HG02938 (cell line): ENCODE data around the gene KCMF1.

Source experiments
- ATAC-seq: cut with Tn5 transposase; IDR thresholded peaks from one replicate; pipeline ENCODE4 v1.9.1; 2021; ENCODE audit warnings: mild to moderate bottlenecking, moderate library complexity; ENCODE audit not compliant: unreplicated experiment

KCMF1 gene

DNA sequence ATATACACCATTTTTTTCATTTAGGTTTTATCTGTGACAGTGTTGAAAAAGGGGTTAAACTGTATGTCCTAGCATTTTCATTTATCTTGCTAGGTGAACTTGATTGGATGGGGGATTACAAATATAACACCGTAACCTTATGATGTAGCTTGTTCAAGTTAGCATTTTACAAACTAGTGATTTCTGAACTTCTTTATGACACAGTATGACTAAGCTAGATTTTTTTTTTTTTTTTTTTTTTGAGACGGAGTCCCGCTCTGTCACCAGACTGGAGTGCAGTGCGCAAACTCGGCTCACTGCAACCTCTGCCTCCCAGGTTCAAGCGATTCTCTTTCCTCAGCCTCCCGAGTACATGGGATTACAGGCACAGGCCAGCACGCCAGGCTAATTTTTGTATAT, 47.1 kb downstream of the KCMF1 start:
- no peak for ATAC-seq

DNA sequence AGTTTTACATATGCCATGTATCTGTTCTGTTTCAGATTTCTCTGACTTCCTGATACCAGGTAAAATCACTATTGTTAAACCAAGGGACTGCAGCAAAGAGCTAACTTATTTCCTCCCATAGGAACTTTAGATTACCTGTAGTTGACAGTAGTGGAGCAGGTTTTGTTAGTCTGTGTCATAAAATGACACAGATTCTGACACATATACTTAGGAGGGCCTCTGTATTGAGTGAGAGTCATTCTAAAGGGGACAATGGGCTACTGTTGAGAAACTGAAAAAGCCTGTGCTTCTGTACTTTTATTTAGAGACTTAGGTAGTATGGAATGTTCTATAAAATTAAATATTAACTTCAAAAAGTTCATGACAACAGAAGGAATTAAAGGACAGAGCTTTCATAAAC, 48.2 kb downstream of the KCMF1 start:
- no peak for ATAC-seq

DNA sequence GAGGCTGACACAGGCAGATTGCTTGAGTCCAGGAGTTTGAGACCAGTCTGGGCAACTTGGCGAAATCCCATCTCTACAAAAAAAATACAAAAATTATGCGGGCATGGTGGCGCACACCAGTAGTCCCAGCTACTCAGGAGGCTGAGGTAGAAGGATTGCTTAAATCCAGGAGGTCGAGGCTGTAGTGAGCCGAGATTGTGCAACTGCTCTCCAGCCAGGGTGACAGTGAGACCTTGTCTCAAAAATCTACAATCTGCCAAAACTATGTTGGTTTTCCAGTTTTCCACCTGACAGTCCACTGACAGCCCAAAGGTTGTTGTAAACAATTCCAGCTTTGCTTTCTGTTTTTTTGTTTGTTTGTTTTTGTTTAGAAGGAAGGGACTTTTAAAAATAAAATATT, 51.3 kb downstream of the KCMF1 start:
- no peak for ATAC-seq

DNA sequence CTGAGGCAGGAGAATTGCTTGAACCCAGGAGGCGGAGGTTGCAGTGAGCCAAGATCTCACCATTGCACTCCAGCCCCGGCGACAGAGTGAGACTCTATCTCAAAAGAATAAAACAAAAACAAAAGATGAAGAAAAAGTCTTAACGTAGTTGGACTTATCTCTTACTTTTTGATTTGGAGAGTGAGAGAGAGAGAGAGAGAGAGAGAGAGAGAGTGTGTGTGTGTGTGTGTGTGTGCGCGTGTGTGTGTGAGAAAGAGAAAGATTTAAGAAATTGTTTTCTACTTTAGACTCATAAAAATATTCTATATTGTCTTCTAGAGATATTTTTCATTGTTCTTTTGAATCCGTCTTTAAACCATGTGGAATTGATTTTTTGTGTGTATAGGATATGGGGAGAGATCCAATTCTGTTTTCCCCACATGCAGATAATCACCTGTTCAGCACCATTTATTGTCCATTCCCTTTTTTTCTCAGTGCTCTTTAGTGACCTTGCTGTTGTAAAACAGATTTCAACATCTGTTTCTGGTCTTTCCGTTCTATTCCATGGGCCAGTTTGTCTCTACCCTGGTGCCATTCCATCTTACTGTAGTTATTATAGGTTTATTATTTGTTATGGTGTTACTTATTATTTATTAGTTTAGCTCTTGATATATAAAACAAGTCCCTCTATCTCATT, 53.5 kb downstream of the KCMF1 start:
- no peak for ATAC-seq

DNA sequence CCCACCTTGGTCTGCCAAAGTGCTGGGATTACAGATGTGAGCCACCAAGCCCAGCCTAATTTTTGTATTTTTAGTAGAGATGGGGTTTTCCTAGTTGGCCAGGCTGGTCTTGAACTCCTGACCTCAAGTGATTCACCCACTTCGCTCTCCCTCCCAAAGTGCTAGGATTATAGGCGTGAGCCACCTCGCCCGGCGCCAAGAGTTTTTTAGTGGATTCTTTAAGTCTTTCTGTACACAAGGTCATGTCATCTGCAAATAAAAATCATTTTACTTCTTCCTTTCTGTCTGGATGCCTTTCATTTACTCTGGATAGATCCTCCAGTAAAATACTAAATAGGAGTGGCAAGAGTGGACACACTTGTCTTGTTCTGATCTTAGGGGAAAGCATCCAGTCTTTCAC, 61.7 kb downstream of the KCMF1 start:
- no peak for ATAC-seq

DNA sequence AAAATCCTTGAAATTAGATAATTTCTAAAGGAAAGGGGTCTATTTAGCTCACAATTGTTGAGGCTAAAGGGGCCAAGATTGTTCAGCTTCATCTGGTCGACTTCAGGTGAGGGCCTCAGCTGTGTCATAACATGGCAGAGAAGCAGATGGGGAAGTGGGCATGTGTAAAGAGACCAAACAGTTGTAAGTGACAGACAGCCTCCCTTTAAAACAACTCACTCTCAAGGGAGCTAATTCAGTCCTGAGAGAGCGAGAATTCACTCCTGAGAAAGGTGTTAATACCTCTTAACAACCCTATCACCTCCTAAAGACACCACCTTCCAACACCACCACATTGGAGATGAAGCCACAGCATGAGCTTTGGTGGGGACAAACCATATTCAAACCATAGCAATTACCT, 62.4 kb downstream of the KCMF1 start:
- ATAC-seq, result no peak

DNA sequence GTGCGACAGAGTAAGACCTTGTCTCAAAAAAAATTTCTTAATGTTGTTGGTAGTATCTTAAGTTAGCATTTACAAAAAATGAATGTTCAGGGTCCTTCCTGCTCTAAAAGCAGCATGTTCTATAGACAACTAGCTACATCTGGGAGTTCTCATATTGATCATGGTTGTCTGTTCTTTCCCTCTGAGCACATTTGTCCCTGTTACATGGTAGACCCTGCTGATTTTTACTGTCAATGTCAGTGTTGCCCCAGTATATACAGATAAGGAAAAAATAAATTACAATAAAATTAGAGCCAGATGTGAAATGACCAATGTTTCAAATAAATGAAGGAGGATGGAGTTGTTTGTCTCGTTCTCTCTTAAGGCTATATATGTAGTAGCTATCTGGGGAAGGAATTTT, 63.2 kb downstream of the KCMF1 start:
- ATAC-seq, result no peak

DNA sequence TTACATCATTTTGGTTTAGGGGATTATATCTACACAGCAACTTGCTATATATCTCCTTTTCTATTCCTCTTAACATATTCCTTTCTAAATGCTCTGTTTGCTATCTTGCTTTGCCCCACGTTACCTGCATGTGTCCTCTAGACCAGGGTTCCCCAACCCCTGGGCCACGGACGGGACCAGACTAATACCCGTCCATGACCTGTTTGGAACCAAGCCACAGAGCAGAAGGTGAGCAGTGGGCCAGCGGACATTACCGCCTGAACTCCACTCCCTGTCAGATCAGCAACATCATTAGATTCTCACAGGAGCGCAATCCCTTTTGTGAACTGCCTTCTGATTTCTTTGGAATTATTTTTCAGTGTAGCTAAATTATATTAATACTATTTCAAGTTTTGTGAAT, 66.7 kb downstream of the KCMF1 start:
- ATAC-seq, result no peak

DNA sequence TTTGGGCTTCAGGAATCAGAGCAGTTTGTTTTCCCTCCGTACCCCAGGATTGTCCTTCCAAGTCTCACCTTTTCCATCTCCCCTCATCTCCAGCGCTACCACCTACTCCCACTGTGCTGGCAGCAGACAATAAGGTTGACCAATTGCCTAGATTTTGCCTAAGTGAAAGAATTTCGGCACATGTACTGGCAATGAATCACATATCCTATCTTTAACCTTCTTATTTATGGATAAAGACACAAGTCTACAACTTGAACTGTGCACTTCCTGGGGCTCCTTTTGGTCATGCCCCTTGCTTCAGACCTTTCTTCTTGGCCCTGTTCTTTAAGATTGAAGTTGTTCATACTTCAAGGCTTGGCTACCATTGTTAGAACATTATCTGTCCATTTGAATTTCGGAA, 71.4 kb downstream of the KCMF1 start:
- no peak for ATAC-seq

DNA sequence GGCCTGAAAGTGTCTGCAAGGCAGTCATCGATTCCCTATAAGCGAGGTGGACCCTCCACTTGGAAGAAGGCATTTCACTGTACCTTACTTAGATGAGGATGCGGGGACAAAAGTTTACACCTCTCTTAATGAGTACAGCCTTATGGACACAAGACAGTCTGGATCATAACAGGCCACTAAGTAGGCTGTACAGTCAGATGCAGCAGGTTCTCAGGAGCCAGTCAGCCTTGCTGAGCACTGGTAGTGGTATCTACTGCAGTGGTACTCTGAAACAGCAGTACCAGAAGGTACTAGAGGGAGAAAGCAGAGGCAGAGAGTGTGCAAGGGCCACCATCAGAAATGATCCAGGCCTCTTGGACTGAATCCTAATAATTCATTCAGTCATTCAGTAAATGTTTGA, 77.6 kb downstream of the KCMF1 start:
- ATAC-seq, result no peak

DNA sequence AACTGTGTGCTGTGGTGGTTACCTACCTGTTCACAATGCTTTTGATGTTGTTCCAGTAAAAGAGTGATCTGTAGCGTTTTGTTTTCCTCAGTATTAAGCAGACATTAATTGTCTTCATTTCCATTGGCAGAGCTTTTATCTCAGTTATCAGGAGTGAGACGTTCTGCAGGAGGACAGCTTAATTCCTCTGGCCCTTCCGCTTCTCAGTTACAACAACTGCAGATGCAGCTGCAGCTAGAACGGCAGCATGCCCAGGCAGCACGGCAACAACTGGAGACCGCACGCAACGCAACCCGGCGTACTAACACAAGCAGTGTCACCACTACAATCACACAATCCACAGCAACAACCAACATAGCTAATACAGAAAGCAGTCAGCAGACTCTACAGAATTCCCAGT, 78.3 kb downstream of the KCMF1 start:
- ATAC-seq, result no peak

DNA sequence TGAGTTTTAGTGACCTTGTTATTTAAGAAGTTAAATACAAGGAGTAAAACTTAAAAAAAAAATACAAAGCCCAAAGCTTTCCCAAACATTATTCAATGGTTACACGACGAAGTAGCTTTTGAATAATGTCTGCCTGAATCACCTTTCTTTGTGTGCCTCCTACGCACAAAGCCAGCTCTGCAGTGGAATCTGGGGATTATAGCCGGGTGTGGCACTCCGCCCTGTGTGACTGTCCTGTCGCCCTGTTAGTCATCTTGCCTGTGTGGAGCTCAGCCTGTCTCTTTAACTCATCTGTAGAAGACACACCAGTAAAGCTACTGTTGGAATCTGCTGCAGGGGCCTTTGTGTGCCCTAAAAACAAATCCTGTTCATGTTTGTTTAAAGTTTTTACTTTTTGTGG, 82.8 kb downstream of the KCMF1 start:
- no peak for ATAC-seq

DNA sequence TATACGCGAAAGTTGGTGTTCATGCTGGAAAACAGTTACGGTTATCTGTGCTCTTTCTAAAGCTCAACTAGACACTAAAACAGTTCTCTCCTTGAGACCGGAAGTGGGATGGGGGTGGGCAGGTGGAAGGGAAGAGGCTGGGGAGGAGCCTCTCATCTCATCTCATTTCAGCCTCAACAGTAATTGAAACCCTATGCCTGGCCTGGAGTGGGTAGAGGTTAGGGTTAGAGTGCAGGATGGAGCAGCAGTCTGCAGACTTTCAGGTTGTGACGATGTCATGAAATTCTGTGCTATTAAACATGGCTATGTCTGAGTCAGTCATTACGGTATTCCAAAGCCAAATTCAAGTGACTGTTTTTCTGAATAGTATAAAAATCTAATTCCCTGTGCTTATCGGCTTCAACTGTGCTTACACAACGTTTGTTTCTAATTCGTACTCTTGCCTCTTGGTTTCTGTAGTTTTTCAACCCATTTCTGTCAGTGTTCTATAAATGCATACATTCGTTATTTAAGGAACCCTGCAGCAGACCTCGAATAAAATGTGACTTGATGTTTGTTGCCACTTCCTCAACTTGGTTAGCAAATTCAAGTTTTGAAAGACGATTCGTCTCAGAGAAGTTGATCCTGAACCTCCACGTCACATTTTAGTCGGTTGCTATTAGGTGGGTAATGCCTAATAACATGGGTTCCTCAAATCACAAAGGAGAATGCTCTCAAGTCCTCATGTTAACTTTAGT, 86.4 kb downstream of the KCMF1 start:
- ATAC-seq, result no peak

DNA sequence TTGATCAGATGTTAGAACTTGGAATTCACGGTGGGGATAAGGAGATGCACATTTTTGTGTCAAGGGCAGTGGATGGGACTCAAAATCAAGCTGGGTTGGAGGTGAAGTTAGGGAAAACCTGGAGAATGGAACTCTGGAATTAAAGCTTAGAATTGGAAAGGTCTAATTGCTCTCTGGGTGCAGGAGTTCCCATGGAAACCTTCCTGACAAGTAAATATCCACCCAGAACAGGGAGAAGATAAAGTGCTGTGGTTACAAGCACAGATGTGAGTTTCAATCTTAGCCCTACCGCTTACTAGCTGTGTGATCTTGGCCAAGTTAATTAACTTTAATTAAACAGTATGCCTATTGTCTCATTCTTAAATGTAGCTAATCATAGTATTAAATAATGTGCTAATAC, 90.9 kb downstream of the KCMF1 start:
- no peak for ATAC-seq

DNA sequence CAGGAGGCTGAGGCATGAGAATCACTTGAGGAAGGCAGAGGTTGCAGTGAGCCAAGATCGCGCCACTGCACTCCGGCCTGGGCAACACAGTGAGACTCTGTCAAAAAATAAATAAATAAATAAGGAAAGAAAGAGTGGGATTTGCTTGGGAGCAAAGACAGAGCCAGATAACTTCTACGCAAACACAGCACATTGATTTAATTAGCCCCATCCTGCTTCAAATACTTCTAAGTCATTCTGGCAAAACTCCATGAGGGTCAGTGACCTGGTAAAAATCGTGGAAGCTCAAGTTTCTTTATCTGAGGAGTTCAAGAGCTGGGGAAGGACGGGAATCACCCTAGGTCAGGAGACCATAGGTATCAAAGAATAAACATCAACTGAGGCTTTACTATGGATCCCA, 91.6 kb downstream of the KCMF1 start:
- ATAC-seq, result no peak

DNA sequence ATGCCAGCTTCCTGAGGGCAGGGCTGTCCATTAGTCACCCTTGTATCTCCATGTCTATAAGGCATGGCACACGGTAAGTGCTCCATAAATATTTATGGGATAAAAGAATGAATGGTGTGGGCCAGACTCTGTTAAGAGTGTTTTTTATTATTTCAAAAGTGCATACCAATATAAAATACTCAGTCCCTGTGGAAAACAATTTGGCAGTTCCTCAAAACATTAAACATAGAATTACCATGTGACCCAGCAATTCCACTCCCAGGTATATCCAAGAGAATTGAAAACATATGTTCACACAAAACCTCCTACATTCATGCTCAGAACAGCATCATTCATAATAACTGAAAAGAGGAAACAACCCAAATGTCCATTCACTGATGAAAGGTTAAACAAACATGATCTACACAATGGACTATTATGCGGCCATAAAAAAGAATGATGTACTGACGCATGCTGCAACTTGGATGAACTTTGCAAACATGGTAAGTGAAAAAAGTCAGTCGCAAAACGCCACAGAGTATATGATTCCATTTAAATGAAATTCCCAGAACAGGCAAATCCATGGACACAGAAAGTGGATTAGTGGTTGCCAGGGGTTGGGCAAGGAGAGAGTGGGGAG, 93.1 kb downstream of the KCMF1 start:
- no peak for ATAC-seq

DNA sequence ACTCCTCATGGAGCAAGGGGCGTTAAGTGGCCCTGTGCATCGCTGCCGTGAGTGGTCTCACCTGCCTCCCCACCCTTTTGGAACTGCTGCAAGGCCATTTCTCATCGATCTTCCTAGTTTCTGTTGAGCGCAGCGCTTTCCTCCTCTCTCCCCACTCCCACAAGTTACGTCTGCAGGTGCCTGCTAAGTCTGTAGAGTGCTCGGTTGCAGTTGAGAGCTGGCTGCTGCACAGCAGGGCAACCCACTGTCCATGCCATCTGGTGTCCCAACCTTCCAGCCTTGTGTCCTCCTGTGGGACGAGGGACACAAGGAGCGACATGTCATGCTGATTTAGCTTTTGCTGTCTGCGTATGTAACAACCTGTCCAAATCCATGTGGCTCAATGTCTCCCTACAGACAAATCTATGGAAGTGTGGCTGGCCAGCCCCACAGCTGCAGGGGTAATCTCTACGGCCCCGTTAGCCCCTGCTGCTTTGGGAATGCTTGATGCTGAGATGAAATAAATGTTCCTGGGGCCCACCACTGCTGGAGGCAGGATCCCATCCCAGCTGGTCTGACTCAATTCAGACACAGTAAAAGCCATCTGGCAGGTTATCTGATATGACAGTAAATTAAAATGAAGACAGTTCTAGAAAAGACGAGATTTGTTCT, 94.1 kb downstream of the KCMF1 start:
- no peak for ATAC-seq

DNA sequence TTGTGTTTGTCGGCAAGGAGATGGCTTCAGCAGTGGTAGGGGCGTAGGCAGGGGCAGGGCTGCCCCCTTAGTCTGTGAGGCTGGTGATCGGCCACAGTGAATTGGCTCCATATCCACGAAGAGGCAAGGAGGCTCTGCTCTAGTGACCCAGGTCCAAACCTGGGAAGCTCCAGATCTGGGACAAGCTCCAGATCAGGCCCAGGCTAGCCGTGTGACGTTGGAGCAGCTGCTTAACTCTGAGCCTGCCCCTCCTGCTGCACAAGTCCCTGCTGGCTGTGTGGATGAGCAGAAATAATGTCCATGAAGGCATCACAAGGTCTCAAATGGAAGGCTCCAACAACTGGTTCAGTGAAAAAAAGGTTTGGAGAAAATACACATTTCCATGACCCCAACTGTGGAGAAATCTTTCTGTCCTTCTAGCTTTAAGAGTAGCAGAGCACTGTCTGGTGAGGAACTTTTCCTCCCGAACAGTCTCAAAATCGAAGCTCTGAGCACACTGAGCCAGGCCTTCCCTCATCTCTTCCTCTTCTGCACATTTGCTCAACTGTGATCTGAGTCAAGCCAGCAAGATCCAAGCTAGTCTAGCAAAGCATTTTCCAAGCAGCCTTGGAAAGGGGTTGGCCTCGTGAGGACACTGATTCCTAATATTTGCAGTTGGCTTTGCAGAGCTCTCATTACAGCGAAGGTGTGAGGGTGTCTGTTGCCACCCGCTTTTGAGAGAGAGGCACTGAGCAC, 95.2 kb downstream of the KCMF1 start:
- ATAC-seq, result no peak

DNA sequence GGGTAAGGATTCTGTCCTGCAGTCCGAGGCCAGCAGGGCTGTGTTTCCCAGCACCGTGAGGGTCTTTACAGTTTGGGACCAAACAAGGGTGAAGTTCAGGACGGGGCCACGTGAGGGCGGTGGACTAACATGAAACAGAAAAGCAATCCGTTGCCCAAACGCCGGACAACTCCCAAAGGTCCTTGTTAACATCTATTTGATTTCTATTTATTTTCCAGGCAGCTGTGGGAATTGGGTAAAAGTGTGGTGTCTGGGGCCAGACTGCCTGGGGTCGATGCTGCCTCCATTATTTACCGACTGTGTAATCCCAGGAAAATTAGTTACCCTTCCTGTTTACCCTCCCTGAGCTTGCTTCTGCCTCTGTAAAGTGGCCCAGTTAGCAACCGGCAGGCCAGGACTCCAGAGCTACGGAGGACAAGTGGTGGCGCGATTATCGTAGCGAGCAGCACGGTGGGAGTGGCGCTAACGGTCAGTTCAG, 96.0 kb downstream of the KCMF1 start:
- no peak for ATAC-seq

DNA sequence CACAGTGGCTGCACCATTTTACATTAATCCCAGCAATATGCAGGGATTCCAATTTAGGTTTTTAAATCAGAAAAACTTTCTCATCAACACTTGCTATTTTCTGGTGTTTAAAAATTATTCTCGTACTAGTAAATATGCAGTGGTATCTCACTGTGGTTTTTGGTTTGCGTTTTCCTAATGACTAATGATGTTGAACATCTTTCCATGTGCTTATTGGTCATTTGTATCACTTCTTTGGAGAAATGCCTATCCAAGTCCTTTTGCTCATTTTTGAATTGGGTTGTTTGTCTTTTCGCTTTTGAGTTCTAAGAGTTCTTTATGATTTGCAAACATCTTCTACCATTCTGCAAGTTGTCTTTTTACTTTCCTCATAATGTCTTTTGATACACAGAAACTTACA, 100.1 kb downstream of the KCMF1 start:
- ATAC-seq, result no peak

DNA sequence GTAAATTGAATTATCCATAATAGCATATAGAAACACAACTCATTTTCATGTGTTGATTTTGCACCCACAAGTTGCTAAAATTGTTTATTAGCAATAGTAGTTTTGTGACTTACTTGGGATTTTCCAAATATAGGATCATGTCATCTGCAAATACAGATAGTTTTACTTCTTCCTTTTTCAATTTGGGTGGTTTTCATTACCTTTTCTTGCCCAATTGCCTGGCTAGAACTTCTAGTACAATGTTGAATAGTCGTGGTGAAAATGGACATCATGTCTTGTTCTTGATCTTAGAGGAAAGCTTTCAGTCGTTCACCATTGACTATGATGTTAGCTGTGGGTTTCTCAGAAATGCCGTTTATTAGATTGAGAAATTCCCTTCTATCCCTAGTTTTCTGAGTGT, 102.1 kb downstream of the KCMF1 start:
- no peak for ATAC-seq
